ENCODE measurements around the gene PALM.

- TF ChIP-seq EP300 (IDR thresholded peaks at IDR 0.05), result no peak
- TF ChIP-seq CTCF (IDR thresholded peaks at IDR 0.05), result no peak
- no peak for TF ChIP-seq POLR2A (IDR thresholded peaks at IDR 0.05)
- no peak for TF ChIP-seq POLR2AphosphoS5 (IDR thresholded peaks at IDR 0.05)
Observed at GRCh38 chr19:769616-770015, 60.9 kb downstream of the PALM start.

Data from suprapubic skin (tissue), 4 donors.